GM04503 (cell line): ENCODE results near the gene SRP72.
A peak's percentile ranks its signal among the peaks of the same experiment; 100 is the strongest.
"Not testable (repeated sequence)": the region's sequence is repeated elsewhere in the genome, so short reads cannot be mapped to it uniquely, and the experiment has no call there.

Experiments
- DNase-seq: peaks from one replicate; pipeline ENCODE4 v3.0.0-alpha.2; 2012; ENCODE audit warnings: low read depth

SRP72 gene

GRCh38 chr4:56467284-56468096, at the start of gene SRP72:
SRP72 (plus strand) TSS chr4:56467617; CDS start chr4:56467636, 19 bp downstream.
- DNase-seq: peak; percentile 53

- DNase-seq: no peak
Observed at GRCh38 chr4:56424176-56424575, 43.2 kb upstream of the SRP72 start.

- DNase-seq: no peak
Observed at GRCh38 chr4:56424697-56425514, 42.5 kb upstream of the SRP72 start.

GRCh38 chr4:56425518-56425917, 41.9 kb upstream of the SRP72 start:
- no peak for DNase-seq

GRCh38 chr4:56426273-56426672, 41.1 kb upstream of the SRP72 start:
- no peak for DNase-seq

GRCh38 chr4:56427179-56427578, 40.2 kb upstream of the SRP72 start:
- no peak for DNase-seq

GRCh38 chr4:56430203-56430602, 37.2 kb upstream of the SRP72 start:
- DNase-seq: no peak

- no peak for DNase-seq
Observed at GRCh38 chr4:56433280-56433679, 34.1 kb upstream of the SRP72 start.

- peak; percentile 9 for DNase-seq
Observed at GRCh38 chr4:56434599-56435139, 32.7 kb upstream of the SRP72 start.

- peak; percentile 73 for DNase-seq
Observed at GRCh38 chr4:56435140-56435926, 32.1 kb upstream of the SRP72 start, which contains the start of gene PPAT. PPAT (minus strand) TSS chr4:56435615; CDS start chr4:56435477, 138 bp downstream.

- no peak for DNase-seq
Observed at GRCh38 chr4:56438766-56439165, 28.7 kb upstream of the SRP72 start.

- DNase-seq: no peak
Observed at GRCh38 chr4:56440983-56441382, 26.4 kb upstream of the SRP72 start.

- DNase-seq: no peak
Observed at GRCh38 chr4:56444719-56445118, 22.7 kb upstream of the SRP72 start.

GRCh38 chr4:56445699-56446098, 21.7 kb upstream of the SRP72 start:
- no peak for DNase-seq

GRCh38 chr4:56448301-56448700, 19.1 kb upstream of the SRP72 start:
- no peak for DNase-seq

GRCh38 chr4:56449475-56449874, 17.9 kb upstream of the SRP72 start:
- DNase-seq: not testable (repeated sequence)

- no peak for DNase-seq
Observed at GRCh38 chr4:56450342-56450741, 17.1 kb upstream of the SRP72 start.

- DNase-seq: no peak
Observed at GRCh38 chr4:56460085-56460484, 7.3 kb upstream of the SRP72 start.

GRCh38 chr4:56462157-56462556, 5.3 kb upstream of the SRP72 start:
- DNase-seq: no peak

GRCh38 chr4:56463711-56464110, 3.7 kb upstream of the SRP72 start:
- DNase-seq: no peak

- DNase-seq: no peak
Observed at GRCh38 chr4:56464581-56464980, 2.8 kb upstream of the SRP72 start.
